MM.1S (cell line): ENCODE results near the gene ROBO2.

Experiments
- EZH2 ChIP-seq: fragments of 300-600 bp; sonication (generic); optimal IDR thresholded peaks from 2 replicates; pipeline ENCODE3; 2017; ENCODE audit warnings: low read depth, mild to moderate bottlenecking, antibody characterized with exemption, low read length, mixed read lengths
- TF ChIP-seq, protein P1 (sequence below): fragments of 300-600 bp; sonication (generic); IDR thresholded peaks from 2 replicates; pipeline ENCODE4 v1.5.1; 2016; ENCODE audit warnings: antibody characterized with exemption, low read length, mixed read lengths

DNA sequence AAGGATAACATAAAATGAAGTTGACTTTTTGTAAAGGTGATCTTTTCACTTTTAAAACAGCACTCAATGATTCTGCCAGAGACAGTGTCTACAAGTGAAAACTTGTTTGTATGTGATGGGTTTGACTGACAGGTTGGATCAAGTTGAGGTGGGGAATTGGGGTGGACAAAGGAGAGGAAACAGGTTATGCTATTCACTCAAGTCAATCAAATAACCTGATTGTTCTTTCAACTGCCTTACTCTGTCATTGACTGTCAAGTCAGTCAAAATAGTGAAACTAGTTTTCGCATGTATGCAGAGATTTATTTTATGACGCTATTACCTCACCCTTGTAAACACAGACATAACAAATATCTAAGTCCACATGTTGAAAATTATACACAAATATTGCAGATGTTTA lies 187.7 kb downstream of the ROBO2 start:
- TF ChIP-seq, protein P1, sequence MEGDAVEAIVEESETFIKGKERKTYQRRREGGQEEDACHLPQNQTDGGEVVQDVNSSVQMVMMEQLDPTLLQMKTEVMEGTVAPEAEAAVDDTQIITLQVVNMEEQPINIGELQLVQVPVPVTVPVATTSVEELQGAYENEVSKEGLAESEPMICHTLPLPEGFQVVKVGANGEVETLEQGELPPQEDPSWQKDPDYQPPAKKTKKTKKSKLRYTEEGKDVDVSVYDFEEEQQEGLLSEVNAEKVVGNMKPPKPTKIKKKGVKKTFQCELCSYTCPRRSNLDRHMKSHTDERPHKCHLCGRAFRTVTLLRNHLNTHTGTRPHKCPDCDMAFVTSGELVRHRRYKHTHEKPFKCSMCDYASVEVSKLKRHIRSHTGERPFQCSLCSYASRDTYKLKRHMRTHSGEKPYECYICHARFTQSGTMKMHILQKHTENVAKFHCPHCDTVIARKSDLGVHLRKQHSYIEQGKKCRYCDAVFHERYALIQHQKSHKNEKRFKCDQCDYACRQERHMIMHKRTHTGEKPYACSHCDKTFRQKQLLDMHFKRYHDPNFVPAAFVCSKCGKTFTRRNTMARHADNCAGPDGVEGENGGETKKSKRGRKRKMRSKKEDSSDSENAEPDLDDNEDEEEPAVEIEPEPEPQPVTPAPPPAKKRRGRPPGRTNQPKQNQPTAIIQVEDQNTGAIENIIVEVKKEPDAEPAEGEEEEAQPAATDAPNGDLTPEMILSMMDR = no peak
- TF ChIP-seq EZH2 = no peak
